Measurements from ENCODE around the gene GLIS1.
"Not testable (repeated sequence)": the region's sequence is repeated elsewhere in the genome, so short reads cannot be mapped to it uniquely, and the experiment has no call there.

GLIS1 gene

DNA sequence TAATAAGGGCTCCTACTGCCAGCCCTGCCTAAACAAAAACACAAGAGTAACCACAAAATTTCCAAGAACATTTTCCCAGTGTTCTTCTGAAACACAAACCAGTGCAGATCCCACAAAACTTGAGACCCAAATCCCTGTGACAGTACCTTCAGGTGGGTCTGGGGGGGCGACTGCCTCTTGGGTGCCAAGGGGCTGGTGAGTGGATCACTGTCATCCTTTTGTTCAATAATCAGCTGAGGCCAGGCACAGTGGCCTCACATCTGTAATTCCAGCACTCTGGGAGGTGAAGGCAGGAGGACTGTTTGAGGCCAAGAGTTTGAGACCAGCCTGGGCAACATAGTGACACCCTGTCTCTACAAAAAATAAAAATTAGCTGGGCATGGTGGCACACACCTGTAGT is 87.6 kb downstream of the GLIS1 start:
- DNase-seq = no peak

DNA sequence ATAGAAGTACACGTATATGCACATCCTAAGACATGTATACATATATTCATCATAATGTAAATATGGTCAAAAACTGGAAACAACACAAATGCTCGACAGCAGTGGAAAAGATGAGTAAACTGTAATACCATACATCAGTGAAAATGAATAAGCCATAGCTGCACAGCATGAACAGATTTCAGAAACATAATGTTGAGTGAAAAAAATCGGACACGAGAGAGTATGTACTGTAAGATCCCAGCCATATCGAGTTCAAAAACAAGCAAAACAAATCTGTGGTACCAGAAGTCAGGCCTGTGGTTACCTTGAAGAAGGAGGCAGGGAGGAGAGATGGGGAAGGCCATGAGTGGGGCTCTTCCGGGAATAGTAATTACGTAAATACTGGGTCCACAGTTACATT is 90.4 kb downstream of the GLIS1 start:
- DNase-seq = no peak

DNA sequence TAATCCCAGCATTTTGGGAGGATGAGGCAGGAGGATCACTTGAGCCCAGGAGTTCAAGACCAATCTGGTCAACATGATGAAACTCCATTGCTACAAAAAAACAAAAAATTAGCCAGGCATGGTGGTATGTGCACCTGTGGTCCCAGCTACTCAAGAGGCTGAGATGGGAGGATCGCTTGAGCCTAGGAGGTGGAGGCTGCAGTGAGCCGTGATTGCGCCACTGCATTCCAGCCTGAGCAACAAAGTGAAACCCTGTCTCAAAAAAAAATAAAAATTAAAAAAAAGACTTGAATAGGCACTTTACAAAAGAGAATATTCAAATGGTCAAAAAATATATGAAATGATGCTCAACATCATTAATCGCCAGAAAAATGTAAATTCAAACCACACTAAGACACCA is 91.0 kb downstream of the GLIS1 start:
- DNase-seq = not testable (repeated sequence)

DNA sequence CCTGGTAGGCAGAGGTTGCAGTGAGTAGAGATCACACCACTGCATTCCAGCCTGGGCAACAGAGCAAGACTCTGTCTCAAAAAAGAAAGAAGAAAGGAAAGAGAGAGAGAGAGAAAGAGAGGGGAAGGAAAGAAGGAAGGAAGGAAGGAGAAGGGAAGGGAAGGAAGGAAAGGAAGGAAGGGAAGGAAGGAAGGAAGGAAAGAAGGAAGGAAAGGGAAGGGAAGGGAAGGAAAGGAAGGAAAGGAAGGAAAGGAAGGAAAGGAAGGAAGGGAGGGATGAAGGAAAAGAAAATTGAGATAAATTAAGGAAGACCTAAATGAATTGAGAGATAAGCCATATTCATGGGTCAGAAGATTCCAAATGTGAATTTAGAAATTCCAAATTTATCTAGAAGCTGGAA is 92.2 kb downstream of the GLIS1 start:
- no peak for DNase-seq

GRCh38 chr1:53645690-53646078 is 93.3 kb downstream of the GLIS1 start:
- no peak for DNase-seq

GRCh38 chr1:53644909-53645689 is 93.9 kb downstream of the GLIS1 start:
- no peak for DNase-seq

DNA sequence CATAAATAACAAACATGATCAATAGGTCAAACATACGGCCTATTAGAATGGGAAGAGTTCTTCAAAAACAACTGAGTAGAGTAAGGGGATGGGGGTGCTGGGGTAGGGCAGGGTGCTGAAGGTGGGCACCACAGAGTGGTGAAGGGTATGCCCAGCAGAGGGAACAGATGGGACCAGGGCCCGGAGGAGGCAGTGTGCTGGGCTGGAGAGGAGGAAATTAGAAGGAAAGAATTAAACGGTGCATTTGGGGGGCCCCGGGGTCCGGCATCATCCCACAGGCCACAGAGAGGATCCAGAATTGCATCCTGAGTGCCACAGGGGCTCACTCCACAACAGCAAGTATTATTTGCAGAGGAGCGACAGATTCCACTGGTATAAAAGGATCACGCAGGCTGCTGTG is 94.5 kb downstream of the GLIS1 start:
- no peak for DNase-seq

GRCh38 chr1:53643881-53644390 is 95.0 kb downstream of the GLIS1 start:
- no peak for DNase-seq

GRCh38 chr1:53643041-53643880 is 95.7 kb downstream of the GLIS1 start:
- no peak for DNase-seq

DNA sequence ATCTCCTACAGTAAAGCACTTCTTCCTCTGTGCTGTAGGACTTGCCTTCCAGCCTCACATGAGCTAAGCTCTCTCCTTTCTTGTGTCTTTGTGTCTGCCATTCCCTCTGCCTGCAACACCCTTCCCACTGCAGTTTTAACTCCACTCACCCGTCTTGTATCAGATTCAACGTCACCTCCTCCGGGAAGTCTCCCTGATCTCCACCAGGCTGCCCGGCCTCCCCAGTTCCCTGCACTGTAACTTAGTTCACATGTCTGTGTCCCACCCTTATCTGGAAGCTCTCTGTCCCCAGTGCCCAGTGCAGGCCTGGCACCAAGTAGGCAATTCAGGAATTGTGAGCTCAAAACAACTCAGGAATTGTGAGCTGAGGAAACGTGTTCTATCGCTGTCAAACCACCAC is 96.4 kb downstream of the GLIS1 start:
- no peak for DNase-seq

- DNase-seq = no peak
Measured at GRCh38 chr1:53642215-53642555, 96.8 kb downstream of the GLIS1 start.

GRCh38 chr1:53641481-53642214 is 97.3 kb downstream of the GLIS1 start:
- no peak for DNase-seq

DNA sequence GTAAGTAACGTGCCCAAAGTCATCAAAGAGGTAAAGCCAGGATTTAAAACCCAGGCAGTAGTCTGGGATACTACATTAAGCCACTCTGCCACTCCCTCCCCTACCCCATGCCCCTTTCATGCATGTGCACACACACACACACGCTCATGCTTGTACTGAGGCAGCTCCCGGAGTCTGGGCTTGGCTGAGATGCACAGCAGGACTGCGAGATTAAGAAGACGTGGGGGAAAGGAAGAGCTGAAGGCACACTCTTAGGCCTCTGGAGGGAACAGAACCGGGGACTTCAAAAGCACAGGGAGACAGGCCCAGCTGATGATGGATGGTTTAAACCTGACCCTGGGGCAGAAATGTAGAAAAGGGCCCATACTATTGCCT is 98.3 kb downstream of the GLIS1 start:
- DNase-seq = no peak

DNA sequence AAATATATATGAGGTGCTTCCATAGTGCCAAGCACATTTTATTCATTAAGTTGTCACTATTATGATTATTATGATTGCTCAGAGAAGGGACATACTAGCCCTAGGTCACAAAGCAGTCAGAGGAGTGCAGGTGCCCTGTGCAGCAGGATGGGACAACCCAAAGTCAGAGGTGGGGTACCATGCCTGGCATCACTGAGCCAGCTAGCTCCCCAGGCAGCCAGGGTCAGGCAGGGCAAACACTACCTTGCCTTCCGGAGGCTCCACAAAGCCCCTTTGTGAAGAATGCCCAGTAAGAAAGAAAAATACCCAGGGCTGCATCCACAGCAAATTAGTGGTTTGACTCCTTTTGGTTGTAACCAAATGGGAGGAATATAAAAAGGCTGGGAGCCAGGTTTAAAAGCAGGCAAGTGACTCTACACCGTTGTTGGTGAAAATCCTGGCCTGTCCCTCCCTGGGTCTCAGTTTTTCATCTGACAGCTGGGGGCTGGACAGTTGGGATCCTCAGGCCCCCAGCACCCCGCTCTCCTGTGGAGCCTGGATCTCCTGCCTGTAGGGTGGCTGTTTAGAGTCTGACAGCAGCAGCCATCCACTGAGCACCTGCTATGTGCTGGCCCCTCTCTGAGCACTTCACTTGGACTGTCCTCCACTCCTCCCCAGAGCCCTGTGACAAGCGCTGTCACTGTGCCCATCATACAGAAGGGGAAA is 98.8 kb downstream of the GLIS1 start:
- DNase-seq = no peak

GRCh38 chr1:53639251-53639763 is 99.7 kb downstream of the GLIS1 start:
- no peak for DNase-seq

DNA sequence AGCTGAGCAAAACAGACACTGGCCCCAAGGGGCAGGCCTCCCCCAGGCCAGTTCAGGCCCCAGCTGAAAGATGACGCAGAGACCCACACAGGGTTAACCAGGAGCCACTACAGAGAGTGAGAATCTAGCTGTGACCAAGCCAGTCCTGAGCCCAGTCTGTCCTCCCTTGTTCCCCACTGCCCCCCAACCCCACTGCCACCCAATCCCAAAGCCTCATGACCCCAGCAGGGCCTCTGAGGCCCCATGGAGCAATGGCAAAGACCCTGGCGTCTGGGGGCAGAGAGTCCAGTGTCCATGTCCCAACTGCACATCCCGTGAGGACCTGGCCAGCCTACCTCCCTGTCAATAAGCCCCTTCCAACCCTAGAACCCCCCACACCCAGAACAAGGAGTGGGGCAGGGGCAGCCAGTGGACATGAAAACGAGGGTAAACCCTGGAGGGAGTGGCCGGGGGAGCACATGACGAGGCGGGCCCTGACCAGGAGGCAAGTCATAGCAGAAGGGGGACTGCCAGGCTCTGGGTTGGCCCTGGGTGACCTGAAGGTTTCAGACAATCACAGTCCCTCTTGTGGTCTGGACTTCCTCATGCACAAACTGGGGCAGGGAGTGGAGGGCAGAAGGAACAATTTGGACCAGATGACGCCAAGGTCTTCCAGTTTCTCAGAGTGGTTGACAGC is 100.5 kb downstream of the GLIS1 start:
- no peak for DNase-seq

GRCh38 chr1:53637511-53638359 is 101.2 kb downstream of the GLIS1 start:
- DNase-seq = no peak

- DNase-seq = no peak
Measured at GRCh38 chr1:53636621-53637171, 102.3 kb downstream of the GLIS1 start.

DNA sequence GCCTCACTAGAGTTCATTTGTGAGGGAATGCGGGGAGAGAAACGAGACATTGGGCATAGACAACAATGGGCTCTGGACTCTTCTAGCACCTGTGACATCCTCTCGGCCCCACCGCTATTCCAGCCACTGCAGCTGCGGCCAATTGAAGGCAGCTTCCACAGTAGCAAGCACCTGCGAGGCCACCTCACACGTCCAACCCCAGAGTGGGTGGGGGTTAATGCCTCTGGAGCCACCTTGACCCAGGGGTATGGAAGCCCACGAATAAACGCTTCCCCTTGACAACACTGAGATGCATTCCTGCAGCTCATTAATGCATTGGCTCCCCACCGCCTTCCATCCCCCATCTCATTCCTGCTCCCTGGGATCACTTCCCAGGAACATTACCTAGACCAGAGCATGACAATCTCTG is 104.4 kb downstream of the GLIS1 start:
- no peak for DNase-seq

DNA sequence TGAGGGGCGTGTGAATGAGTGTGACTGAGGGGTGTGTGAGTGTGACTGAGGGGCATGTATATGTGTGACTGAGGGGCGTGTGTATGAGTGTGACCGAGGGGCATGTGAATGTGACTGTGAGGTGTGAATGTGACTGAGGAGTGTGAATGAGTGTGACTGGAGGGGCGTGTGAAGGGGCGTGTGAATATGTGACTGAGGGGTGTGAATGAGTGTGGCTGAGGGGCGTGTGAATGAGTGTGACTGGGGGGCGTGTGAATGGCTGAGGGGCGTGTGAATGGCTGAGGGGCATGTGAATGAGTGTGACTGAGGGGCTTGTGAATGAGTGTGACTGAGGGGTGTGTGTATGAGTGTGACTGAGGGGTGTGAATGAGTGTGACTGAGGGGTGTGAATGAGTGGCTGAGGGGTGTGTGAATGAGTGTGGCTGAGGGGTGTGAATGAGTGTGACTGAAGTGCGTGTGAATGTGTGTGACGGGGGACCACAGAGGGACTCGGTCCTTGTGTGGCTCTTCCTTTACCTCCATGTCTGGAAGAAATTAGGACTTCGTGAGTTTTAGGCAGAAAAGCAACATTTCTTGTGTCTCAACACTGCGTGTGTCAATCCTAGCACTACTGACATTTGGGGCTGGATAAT is 105.8 kb downstream of the GLIS1 start:
- DNase-seq = no peak

All from CD4-positive, alpha-beta T cell treated with Interleukin-17A for 1 hour (primary cell).